ENCODE results near the gene ATAD3A.
"Not testable (repeated sequence)": the region's sequence is repeated elsewhere in the genome, so short reads cannot be mapped to it uniquely, and the experiment has no call there.

Gene ATAD3A

DNA sequence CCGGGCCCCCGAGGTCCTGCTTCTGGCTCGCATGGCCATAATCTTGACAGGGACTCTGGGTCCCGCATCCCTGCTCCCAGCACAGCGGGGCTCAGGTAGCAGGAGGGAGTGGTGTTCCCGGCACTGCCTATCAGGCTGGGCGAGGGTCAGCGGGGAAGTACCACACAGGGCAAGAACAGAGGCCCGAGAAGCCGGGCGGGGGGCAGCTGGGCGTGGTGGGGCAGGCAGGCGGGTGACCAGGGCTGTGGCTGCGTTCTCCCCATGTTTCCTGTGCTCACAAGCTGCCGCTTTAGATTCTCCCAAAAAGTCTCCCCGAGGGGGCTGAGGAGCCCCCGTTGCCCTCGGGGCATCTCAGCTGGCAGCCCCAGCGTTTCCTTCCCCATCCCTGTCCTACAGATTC is 22.1 kb upstream of the ATAD3A start:
- DNase-seq (ENCODE audit: low spot score) = no peak

DNA sequence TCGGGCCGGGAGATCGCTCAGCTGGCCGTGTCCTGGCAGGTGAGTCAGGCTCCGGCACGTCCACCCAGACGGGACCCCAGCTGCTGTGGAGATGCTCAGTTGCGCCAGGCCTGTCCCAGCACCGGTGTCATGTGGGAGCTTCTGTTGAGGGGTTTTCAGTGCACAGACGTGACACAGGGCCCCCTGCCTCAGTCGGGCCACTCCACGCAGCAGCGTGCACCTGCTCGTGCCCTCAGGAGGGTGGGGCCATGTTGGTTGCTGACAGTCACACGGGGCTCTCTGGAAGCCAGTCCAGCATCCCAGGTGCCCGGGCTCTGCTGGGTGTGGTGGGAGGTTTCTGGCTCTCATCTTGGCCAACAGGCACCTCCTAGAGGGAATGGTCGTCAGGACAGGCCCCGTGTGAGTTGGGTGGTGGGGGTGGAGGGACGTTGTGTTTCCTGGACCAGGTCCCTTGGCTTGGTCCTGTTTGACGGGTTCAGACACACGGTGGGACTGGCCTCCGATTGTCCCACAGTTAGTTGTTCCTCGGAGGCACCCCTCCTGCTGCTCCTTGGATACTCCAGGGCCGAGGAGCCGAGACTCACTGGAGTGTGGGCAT is 21.2 kb upstream of the ATAD3A start:
- no peak for DNase-seq (ENCODE audit: low spot score)

DNA sequence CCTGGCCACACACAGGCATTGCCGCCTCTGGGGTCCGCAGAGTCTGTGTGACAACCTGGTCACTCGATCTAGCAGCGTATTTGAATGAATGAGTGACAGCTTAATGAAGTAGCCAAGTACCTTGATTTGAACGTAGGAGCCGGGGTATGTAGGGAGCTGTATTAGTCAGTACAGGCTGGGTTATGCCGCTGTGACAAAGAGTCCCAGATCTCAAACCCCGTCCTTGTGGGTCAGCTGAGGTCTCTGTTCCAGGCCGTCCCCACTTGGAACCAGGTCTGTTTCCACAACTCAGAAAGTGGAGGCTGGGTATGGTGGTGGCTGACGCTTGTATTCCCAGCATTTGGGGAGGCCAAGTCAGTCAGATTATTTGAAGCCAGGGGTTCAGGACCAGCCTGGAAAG is 20.4 kb upstream of the ATAD3A start:
- DNase-seq (ENCODE audit: low spot score) = no peak

DNA sequence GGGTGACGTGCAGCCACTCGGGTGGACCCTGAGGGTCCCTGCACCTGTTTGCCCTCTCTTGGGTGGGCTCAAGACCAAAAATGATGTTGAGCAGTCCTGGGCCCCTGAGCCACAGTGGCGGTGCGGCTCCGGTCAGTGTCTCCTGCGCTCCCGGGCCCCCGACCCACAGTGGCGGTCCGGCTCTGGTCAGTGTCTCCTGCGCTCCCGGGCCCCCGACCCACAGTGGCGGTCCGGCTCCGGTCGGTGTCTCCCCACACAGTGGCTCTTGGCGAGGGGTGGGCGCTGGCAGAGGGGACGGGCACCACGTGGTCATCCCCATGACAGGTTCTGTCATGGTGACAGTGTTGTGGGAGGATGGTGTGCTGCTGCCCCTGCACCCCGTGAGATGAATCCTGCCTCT is 17.7 kb upstream of the ATAD3A start:
- DNase-seq (ENCODE audit: low spot score) = not testable (repeated sequence)

DNA sequence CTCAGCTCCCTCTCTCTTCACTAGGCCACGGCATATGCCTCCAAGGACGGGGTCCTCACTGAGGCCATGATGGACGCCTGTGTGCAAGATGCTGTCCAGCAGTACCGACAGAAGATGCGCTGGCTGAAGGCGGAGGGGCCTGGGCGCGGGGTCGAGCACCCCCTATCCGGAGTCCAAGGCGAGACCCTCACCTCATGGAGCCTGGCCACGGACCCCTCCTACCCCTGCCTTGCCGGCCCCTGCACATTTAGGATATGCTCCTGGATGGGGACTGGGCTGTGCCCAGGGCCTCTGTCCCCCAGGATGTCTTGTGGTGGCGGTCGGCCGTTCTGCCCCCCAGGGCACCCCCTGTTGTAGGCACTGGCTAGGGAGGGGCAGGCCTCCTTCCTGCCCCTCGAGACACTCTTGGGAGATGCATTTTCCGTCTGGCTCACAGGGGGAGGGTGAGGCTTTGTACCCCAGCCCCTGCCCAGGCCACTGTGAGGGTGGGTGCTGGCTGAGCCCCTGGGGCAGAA is 16.4 kb upstream of the ATAD3A start:
- DNase-seq (ENCODE audit: low spot score) = not testable (repeated sequence)

DNA sequence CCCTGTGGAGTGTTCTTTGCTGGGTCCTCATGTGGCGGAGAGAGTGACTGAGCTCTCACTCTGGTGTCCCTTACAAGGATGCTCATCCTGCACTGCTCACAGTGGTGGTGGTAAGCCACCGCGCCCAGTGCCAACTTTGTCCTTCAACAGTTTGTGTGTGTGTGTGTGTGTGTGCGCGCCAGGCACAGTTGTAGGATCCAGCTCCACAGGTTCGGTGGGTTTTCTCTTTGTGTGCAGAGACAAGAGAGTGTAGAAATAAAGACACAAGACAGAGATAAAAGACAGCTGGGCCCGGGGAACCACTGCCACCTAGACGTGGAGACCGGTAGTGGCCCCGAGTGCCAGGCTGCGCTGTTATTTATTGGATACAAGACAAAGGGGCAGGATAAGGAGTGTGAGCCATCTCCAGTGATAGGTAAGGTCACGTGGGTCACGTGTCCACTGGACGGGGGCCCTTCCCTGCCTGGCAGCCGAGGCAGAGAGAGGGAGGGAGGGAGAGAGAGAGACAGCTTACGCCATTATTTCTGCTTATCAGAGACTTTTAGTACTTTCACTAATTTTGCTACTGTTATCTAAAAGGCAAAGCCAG is 7.1 kb upstream of the ATAD3A start:
- DNase-seq (ENCODE audit: low spot score) = peak; percentile 25

GRCh38 chr1:1505366-1505798 is 6.6 kb upstream of the ATAD3A start:
- DNase-seq (ENCODE audit: low spot score) = not testable (repeated sequence)

DNA sequence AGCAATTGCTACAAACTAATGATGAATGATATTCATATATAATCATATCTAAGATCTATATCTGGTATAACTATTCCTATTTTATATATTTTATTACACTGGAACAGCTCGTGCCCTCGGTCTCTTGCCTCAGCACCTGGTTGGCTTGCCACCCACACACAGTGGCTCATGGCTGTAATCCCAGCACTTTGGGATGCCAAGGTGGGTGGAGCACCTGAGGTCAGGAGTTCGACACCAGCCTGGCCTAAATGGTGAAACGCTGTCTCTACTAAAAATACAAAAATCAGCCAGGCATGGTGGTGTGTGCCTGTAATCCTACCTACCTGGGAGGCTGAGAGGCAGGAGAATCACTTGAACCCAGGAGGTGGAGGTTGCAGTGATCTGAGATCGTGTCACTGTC is 6.2 kb upstream of the ATAD3A start:
- DNase-seq (ENCODE audit: low spot score) = not testable (repeated sequence)

- no peak for DNase-seq (ENCODE audit: low spot score)
These were observed 4.7 kb upstream of the ATAD3A start for GRCh38 chr1:1507305-1507704.

GRCh38 chr1:1508775-1509464 is 3.0 kb upstream of the ATAD3A start:
- not testable (repeated sequence) for DNase-seq (ENCODE audit: low spot score)

DNA sequence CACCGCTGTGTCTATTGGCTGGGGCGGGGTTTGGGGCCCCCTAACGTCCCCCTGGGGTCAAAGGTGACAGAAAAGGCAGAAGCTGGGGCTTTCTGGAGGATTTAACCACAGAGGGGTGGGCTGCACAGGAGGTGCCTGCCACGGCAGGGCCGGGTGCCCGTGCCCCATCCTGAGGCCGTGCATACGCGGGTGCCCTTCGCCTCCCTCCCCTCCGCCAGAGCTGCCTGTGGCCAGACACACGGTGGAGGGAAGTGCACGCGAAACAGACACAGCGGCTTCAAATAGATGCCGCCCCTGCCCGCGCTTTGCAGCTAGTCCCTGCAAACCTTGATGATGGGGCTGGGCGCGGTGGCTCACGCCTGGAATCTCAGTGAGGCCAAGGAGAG is 2.5 kb upstream of the ATAD3A start:
- DNase-seq (ENCODE audit: low spot score) = not testable (repeated sequence)

GRCh38 chr1:1510912-1511532 is 940 bp upstream of the ATAD3A start:
- no peak for DNase-seq (ENCODE audit: low spot score)

DNA sequence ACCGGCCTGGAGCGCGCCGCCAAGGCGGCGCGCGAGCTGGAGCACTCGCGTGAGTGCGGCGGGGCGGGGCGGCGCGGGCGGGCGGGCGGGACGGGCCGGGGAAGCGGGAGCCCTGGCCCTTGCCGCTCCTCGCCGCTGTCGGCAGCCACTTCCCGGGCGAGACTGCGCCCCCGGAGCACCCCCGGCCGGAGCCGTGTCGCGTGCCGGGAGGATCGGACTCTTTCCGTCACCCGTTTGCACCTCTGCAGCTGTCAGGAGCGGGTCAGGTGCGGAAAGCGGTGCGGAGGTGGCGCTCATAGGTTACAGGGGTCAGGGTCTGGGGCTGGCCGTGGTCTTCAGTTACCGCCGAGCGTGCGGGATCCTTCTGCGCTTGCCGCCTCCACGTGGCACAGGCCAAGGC is 463 bp downstream of the ATAD3A start:
- not testable (repeated sequence) for DNase-seq (ENCODE audit: low spot score)

DNA sequence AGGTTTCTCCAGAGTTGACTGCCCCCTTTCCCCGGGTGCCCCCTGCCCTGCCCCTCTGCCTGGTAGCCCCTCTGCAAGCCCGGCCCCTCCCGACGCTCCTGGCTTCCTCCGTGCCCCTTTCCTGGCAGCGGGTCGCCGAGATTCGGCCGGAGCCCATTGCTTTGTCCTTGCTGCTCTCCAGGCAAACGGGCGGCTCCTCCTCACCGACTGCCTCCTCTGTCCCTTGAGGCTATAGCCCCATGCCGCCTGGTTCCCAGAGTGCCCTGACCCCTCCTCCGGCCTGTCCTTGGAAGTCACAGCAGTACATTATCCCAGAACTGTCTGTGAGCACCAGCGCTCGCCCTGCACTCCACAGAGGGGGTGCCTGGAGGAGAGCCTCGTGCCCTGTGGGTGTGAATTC is 1.7 kb downstream of the ATAD3A start:
- not testable (repeated sequence) for DNase-seq (ENCODE audit: low spot score)

- not testable (repeated sequence) for DNase-seq (ENCODE audit: low spot score)
These were observed 2.4 kb downstream of the ATAD3A start for GRCh38 chr1:1514376-1514775.

- not testable (repeated sequence) for DNase-seq (ENCODE audit: low spot score)
These were observed 5.0 kb downstream of the ATAD3A start for GRCh38 chr1:1516923-1517322.

GRCh38 chr1:1517973-1518620 is 6.1 kb downstream of the ATAD3A start:
- no peak for DNase-seq (ENCODE audit: low spot score)

GRCh38 chr1:1518621-1519007 is 6.7 kb downstream of the ATAD3A start:
- not testable (repeated sequence) for DNase-seq (ENCODE audit: low spot score)

GRCh38 chr1:1519805-1520505 is 8.0 kb downstream of the ATAD3A start:
- not testable (repeated sequence) for DNase-seq (ENCODE audit: low spot score)

- DNase-seq (ENCODE audit: low spot score) = no peak
These were observed 9.4 kb downstream of the ATAD3A start for GRCh38 chr1:1521331-1521730.

GRCh38 chr1:1522536-1522935 is 10.6 kb downstream of the ATAD3A start:
- not testable (repeated sequence) for DNase-seq (ENCODE audit: low spot score)

GRCh38 chr1:1523226-1523625 is 11.3 kb downstream of the ATAD3A start:
- DNase-seq (ENCODE audit: low spot score) = not testable (repeated sequence)

All from AG08395 (cell line).